MCF 10A (cell line): ENCODE measurements around the gene MPV17. TPM values are rescaled to one million over a fixed set of nuclear protein-coding genes. Genes with fewer than 3 reads are reported as not detected.
A peak's percentile ranks its signal among the peaks of the same experiment; 100 is the strongest.
"Not testable (repeated sequence)": the region's sequence is repeated elsewhere in the genome, so short reads cannot be mapped to it uniquely, and the experiment has no call there.

Experiments
- BruUV-seq: library from RNA; stranded (reverse); fragments of 400-500 nt; replicated peaks from 2 replicates; lab custom pipeline; 2021; lab: Mats Ljungman, UMichigan
- CTCF ChIA-PET: fragments of 300-600 bp; sonication (Branson Sonifier 250); formaldehyde crosslinking; extraction: SDS; loops from one replicate; lab custom pipeline; 2021; ENCODE audit warnings: antibody characterized with exemption, inconsistent platforms; lab: Yijun Ruan, JAX
- POLR2A ChIA-PET: fragments of 300-600, 350-650 bp; sonication (Branson Sonifier 250); formaldehyde crosslinking; extraction: SDS; loops from one replicate; lab custom pipeline; 2020; ENCODE audit warnings: antibody characterized with exemption, inconsistent platforms; lab: Yijun Ruan, JAX
- DNase-seq: peaks from one replicate; pipeline ENCODE4 v3.0.0-alpha.2; 2018; ENCODE audit not compliant: unreplicated experiment
- H3K27ac Mint-ChIP-seq: one replicate; pipeline ENCODE4 v1.8.0; 2022; ENCODE audit warnings: mild to moderate bottlenecking, low read depth, mixed read lengths; ENCODE audit not compliant: unreplicated experiment
- H3K27me3 Mint-ChIP-seq: one replicate; pipeline ENCODE4 v1.8.0; 2022; ENCODE audit warnings: mixed read lengths; ENCODE audit not compliant: insufficient read depth, unreplicated experiment
- H3K36me3 Mint-ChIP-seq: one replicate; pipeline ENCODE4 v1.8.0; 2022; ENCODE audit warnings: mild to moderate bottlenecking, moderate library complexity, mixed read lengths; ENCODE audit not compliant: insufficient read depth, unreplicated experiment
- H3K4me1 Mint-ChIP-seq: one replicate; pipeline ENCODE4 v1.8.0; 2022; ENCODE audit warnings: mixed read lengths; ENCODE audit not compliant: insufficient read depth, unreplicated experiment
- H3K4me3 Mint-ChIP-seq: one replicate; pipeline ENCODE4 v1.8.0; 2022; ENCODE audit warnings: mild to moderate bottlenecking, moderate library complexity, mixed read lengths; ENCODE audit not compliant: unreplicated experiment
- H3K9me3 Mint-ChIP-seq: one replicate; pipeline ENCODE4 v1.8.0; 2022; ENCODE audit warnings: mixed read lengths; ENCODE audit not compliant: unreplicated experiment
- intact Hi-C: fragments of 100-400 bp; cut with micrococcal nuclease; formaldehyde crosslinking; loops from 2 replicates; pipeline ENCODE4 v1.14.1; 2022
- total RNA-seq: library from RNA; stranded (reverse); gene quantifications from 2 replicates; pipeline ENCODE4 v1.2.3, GENCODE V29; 2022
- TF ChIP-seq, protein P1 (sequence below): fragments of 200-600 bp; IDR thresholded peaks from one replicate; pipeline ENCODE4 v1.8.0; 2022; ENCODE audit warnings: antibody characterized with exemption, mild to moderate bottlenecking; ENCODE audit not compliant: unreplicated experiment

The MPV17 gene
- total RNA-seq, 1 experiment from 2014 or later = 114 TPM

DNA sequence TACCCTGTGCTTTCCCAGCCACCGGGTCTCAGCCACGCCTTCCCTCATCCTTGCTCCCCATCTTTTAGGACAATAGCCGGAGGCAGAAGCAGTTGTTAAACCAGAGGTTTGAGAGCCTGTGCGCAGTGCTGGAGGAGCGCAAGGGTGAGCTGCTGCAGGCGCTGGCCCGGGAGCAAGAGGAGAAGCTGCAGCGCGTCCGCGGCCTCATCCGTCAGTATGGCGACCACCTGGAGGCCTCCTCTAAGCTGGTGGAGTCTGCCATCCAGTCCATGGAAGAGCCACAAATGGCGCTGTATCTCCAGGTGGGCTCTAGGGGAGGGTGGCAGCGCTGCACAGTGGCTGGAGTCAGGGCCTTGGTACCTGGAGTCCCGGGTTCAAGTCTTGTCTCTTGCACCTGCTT is 17.4 kb downstream of the MPV17 start:
- CTCF ChIA-PET = interaction anchor here (0.6 to 5.0 kb wide), 6 partner anchors 10 to 206 kb away, joined by 3 to 52 read pairs (median 5); no protein-coding TSS in a partner anchor
- BruUV-seq = no TSS peak
- TF ChIP-seq, protein P1, sequence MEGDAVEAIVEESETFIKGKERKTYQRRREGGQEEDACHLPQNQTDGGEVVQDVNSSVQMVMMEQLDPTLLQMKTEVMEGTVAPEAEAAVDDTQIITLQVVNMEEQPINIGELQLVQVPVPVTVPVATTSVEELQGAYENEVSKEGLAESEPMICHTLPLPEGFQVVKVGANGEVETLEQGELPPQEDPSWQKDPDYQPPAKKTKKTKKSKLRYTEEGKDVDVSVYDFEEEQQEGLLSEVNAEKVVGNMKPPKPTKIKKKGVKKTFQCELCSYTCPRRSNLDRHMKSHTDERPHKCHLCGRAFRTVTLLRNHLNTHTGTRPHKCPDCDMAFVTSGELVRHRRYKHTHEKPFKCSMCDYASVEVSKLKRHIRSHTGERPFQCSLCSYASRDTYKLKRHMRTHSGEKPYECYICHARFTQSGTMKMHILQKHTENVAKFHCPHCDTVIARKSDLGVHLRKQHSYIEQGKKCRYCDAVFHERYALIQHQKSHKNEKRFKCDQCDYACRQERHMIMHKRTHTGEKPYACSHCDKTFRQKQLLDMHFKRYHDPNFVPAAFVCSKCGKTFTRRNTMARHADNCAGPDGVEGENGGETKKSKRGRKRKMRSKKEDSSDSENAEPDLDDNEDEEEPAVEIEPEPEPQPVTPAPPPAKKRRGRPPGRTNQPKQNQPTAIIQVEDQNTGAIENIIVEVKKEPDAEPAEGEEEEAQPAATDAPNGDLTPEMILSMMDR = no peak

DNA sequence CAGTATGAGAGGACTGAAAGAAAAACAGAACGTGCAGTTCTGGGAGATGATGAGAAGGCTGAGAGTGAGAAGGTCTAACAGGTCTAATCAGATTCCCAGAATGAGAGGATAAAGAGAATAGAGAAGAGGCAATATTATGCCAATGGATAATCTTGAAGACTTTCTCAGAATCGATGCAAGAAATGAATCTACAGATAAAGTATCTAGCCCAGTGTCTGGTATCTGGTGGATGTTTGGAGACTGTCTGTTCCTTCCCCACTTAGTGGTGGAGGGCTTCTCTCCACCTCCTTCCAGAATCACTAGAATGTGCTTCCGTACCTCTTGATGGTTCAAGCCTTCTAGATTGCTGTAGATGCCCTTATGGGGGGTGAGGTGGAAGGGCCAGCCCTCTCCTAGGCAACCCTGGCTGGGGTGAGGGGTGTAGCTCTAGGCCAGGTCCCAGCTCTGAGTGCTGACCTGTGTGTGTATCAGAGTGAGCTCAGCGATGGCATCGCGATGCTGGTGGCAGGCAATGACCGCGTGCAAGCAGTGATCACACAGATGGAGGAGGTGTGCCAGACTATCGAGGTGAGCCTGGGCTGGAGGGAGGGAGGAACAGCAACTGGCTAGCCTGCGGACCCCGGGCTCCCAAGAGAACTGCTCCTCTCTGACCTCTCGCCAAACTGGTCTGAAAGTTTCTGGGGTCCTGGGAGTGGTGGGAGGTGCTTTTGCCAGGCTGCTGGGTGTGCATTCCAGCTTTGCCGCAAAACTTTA is 18.2 kb downstream of the MPV17 start:
- TF ChIP-seq, protein P1 = no peak
- intact Hi-C loops = no loop called here
- BruUV-seq = no TSS peak
- H3K27ac Mint-ChIP-seq = no peak overlapping the region
- H3K9me3 Mint-ChIP-seq = no peaks in the 10 kb centered on the region
- CTCF ChIA-PET = interaction anchor here (0.6 to 5.0 kb wide), 14 partner anchors 13 to 343 kb away, joined by 3 to 52 read pairs (median 11); partner anchors contain the start of genes KHK, MPV17 and TRIM54
- peaks cover 10% of the 10 kb centered on the region for H3K36me3 Mint-ChIP-seq
- H3K4me1 Mint-ChIP-seq = no peaks in the 10 kb centered on the region
- no peaks in the 10 kb centered on the region for H3K27me3 Mint-ChIP-seq
- POLR2A ChIA-PET = interaction anchor here (1.0 to 3.6 kb wide), 2 partner anchors 11 to 18 kb away, joined by 4 to 13 read pairs; partner anchors contain the start of gene MPV17
- no peak for DNase-seq
- H3K4me3 Mint-ChIP-seq = no peak overlapping the region

More for the DNA sequence above, 17.4 kb downstream of the MPV17 start:
- Mint-ChIP-seq H3K36me3 (peaks cover 14% of the 10 kb centered on the region), H3K27me3 (no peaks in the 10 kb centered on the region), H3K4me3 (no peak overlapping the region), H3K27ac (no peak overlapping the region), H3K9me3 (no peaks in the 10 kb centered on the region), H3K4me1 (no peaks in the 10 kb centered on the region)
- no peak for DNase-seq
- POLR2A ChIA-PET = interaction anchor here (3.6 kb wide), 1 partner anchor 17 kb away, joined by 13 read pairs; the partner anchor contains the start of gene MPV17
- intact Hi-C loops = no loop called here

DNA sequence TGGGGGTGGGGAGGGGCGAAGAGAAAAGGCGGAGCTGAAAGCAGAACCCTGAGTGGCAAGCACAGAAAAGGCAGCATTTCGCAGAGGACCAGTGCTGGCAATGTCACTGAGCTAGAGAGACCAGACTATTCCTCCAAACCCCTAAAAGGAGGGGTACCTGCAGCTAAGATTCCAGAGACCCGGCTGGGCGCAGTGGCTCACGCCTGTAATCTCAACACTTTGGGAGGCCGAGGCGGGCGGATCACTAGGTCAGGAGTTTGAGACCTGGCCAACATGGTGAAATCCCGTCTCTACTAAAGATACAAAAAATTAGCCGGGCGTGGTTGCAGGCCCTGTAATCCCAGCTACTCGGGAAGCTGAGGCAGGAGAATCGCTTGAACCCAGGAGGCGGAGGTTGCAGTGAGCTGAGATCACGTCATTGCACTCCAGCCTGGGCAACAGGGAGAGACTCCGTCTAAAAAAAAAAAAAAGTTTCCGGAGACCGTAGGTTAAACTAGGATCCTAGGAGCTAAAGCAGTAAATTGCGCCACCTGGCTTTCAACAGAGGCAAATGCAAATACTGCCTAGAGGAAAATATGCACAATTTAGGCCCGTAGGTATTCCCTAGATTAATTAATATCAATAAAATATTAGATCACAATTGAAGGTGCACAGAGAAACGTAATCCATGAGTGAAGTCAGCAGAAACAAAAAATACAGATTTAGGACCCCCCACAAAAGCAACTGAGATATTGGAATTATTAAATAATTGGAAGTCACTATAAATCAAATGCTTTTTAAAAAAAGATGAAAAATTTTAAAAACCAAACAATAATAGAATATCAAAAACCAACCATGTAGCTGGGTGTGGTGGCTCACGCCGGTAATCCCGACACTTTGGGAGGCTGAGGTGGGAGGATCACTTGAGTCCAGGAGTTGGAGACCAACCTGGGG is 19.5 kb downstream of the MPV17 start:
- Mint-ChIP-seq H3K27ac (no peak overlapping the region), H3K27me3 (no peaks in the 10 kb centered on the region), H3K4me1 (no peaks in the 10 kb centered on the region), H3K9me3 (no peaks in the 10 kb centered on the region), H3K4me3 (peak overlapping the region; percentile 31), H3K36me3 (no peaks in the 10 kb centered on the region)
- peak; percentile 77 for DNase-seq
- CTCF ChIA-PET = interaction anchor here (0.6 to 5.0 kb wide), 44 partner anchors 9 to 697 kb away, joined by 3 to 52 read pairs (median 4); partner anchors contain the start of genes KHK, MPV17 and TRIM54
- TF ChIP-seq, protein P1 = peak; percentile 76
- POLR2A ChIA-PET = interaction anchor here (0.7 to 3.6 kb wide), 14 partner anchors 10 to 252 kb away, joined by 3 to 19 read pairs (median 4); partner anchors contain the start of genes AGBL5, ATRAID, MPV17 and SLC5A6
- intact Hi-C loops = loop anchor here (1.0 kb wide), 2 partner anchors 23 to 205 kb away; no protein-coding TSS in a partner anchor
- BruUV-seq = no TSS peak

DNA sequence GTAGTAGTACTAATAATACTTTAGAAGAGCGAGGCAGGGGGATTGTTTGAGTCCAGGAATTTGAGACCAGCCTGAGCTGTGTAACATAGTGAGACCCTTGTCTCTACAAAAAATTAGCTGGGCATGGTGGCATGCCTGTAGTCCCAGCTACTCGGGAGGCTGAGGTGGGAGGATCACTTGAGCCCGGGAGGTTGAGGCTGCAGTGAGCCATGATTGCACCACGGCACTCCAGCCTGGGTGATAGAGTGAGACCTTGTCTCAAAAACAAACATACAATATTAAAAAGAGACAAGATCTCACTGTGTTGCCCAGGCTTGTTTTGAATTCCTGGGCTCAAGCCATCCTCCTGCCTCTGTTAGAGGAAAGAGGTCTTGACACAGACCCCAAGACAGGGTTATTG is 22.3 kb downstream of the MPV17 start:
- BruUV-seq = not testable (repeated sequence)
- CTCF ChIA-PET = interaction anchor here (0.6 to 3.3 kb wide), 5 partner anchors 10 to 212 kb away, joined by 3 to 9 read pairs (median 3); no protein-coding TSS in a partner anchor

More for the DNA sequence above, 22.3 kb downstream of the MPV17 start:
- H3K27me3 Mint-ChIP-seq, H3K9me3 Mint-ChIP-seq, H3K4me1 Mint-ChIP-seq, POLR2A ChIA-PET, DNase-seq, H3K36me3 Mint-ChIP-seq, intact Hi-C loops, H3K27ac Mint-ChIP-seq, H3K4me3 Mint-ChIP-seq: not testable (repeated sequence)
